Sigmoid colon (tissue), 4 donors: ENCODE results near the gene SCARF1.

Source experiments
- POLR2A ChIP-seq, 2 donors: fragments of 450-650 bp; IDR thresholded peaks; one replicate each; pipeline ENCODE4 v1.6.1; 2016; ENCODE audit warnings: antibody characterized with exemption in 2 of 2, mild to moderate bottlenecking in 2 of 2, moderate library complexity in 2 of 2
- POLR2AphosphoS5 ChIP-seq, 4 donors: sonication (generic); formaldehyde crosslinking; IDR thresholded peaks; one replicate each; pipeline ENCODE4 v1.6.1; 2017; ENCODE audit warnings: antibody characterized with exemption in 4 of 4
- TF ChIP-seq, protein P1 (sequence below), 4 experiments: fragments of 450-650 bp in 3 of 4; fragments of 200-600 bp in 1 of 4; IDR thresholded peaks; one replicate each; pipeline ENCODE4 v1.5.1; 2016 to 2019; ENCODE audit warnings: antibody characterized with exemption in 4 of 4, mild to moderate bottlenecking in 3 of 4, moderate library complexity in 2 of 4

DNA sequence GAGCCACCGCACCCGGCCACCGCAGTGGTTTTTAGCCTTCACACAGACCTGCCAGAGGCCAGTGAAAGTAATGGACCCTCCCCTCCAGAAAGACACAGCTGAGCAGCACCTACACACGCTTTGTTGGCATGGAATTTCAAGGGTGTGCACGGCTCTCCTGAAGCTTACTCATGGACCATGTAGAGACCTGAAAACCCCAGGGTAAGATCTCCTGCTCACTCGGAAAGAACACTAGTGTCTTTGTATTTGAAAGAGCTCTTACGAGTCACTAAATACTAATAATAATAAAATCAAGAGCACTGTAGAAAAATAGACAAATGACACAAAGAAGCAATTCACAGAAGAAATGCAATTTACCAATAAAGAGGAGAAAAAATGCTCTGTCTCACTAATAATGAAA is 36.9 kb downstream of the SCARF1 start:
- TF ChIP-seq POLR2A (IDR thresholded peaks at IDR 0.05) (no peak), POLR2AphosphoS5 (IDR thresholded peaks at IDR 0.05) (no peak)
- TF ChIP-seq, protein P1, sequence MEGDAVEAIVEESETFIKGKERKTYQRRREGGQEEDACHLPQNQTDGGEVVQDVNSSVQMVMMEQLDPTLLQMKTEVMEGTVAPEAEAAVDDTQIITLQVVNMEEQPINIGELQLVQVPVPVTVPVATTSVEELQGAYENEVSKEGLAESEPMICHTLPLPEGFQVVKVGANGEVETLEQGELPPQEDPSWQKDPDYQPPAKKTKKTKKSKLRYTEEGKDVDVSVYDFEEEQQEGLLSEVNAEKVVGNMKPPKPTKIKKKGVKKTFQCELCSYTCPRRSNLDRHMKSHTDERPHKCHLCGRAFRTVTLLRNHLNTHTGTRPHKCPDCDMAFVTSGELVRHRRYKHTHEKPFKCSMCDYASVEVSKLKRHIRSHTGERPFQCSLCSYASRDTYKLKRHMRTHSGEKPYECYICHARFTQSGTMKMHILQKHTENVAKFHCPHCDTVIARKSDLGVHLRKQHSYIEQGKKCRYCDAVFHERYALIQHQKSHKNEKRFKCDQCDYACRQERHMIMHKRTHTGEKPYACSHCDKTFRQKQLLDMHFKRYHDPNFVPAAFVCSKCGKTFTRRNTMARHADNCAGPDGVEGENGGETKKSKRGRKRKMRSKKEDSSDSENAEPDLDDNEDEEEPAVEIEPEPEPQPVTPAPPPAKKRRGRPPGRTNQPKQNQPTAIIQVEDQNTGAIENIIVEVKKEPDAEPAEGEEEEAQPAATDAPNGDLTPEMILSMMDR (IDR thresholded peaks at IDR 0.05), result no peak
